GM12801 (cell line): ENCODE data around the gene EBPL.

Experiments
- CTCF ChIP-seq: IDR thresholded peaks from one replicate; pipeline ENCODE4 v1.5.1; 2011; ENCODE audit warnings: control low read depth; ENCODE audit not compliant: insufficient read length; ENCODE audit errors: extremely low read depth

EBPL gene

GRCh38 chr13:49616676-49617065, 74.6 kb downstream of the EBPL start:
- no peak for TF ChIP-seq CTCF

- no peak for TF ChIP-seq CTCF
Observed at GRCh38 chr13:49615836-49616675, 75.2 kb downstream of the EBPL start.
